Right lobe of liver (tissue), 4 donors: ENCODE results near the gene FAAP20.

Source experiments
- POLR2A ChIP-seq: fragments of 450-650 bp; IDR thresholded peaks from one replicate; pipeline ENCODE4 v1.6.1; 2017; ENCODE audit warnings: antibody characterized with exemption, mild to moderate bottlenecking
- TF ChIP-seq, protein P1 (sequence below), 4 donors: fragments of 200-600 bp in 3 of 4; fragments of 450-650 bp in 1 of 4; IDR thresholded peaks; one replicate each; pipeline versions ENCODE4 v1.5.1 to v1.8.0; 2016 to 2022; ENCODE audit warnings: antibody characterized with exemption in 4 of 4, mild to moderate bottlenecking in 2 of 4
- donor health status: DM: no; HTN: no; CAD: no.
- donor health status: DM: no; HTN: no; CAD: no.
- donor health status: DM: no; HTN: yes; CAD: no.

DNA sequence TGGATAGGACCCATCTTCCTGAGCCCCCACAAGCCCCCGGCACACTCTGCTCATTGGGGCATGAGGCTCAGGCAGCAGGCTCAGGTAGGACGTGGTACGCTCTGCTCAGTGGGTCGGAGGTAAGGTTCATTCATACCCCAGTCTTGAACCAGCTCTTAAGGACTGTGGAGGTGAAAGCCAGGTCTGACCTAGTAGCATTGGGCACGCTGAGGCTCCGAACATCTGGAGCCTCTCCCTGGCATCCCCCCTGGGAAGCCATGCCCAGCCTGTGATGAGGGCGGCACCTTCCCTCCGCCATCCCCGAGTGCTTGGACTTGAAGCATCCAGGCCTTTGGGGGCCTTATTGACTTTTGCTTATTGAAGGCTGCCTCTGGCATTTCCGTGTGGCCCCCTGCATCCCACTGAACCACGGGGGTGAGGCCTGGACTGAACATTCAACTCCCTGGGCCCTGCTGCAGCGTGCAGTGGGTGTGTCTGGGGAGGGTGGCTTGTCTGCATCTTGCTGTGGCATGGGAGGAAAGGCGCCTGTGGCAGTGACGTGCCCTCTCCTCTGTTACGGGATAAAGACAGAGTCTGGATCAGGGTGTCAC, 50.0 kb downstream of the FAAP20 start:
- TF ChIP-seq, protein P1, sequence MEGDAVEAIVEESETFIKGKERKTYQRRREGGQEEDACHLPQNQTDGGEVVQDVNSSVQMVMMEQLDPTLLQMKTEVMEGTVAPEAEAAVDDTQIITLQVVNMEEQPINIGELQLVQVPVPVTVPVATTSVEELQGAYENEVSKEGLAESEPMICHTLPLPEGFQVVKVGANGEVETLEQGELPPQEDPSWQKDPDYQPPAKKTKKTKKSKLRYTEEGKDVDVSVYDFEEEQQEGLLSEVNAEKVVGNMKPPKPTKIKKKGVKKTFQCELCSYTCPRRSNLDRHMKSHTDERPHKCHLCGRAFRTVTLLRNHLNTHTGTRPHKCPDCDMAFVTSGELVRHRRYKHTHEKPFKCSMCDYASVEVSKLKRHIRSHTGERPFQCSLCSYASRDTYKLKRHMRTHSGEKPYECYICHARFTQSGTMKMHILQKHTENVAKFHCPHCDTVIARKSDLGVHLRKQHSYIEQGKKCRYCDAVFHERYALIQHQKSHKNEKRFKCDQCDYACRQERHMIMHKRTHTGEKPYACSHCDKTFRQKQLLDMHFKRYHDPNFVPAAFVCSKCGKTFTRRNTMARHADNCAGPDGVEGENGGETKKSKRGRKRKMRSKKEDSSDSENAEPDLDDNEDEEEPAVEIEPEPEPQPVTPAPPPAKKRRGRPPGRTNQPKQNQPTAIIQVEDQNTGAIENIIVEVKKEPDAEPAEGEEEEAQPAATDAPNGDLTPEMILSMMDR (IDR thresholded peaks at IDR 0.05), result no peak
- TF ChIP-seq POLR2A, result no peak
